Midbrain (tissue), 1 donor: ENCODE data around the gene PLEKHS1.
"Not testable (repeated sequence)": the region's sequence is repeated elsewhere in the genome, so short reads cannot be mapped to it uniquely, and the experiment has no call there.

Experiments
- DNase-seq: peaks from one replicate; lab custom pipeline; 2025; lab: John Stamatoyannopoulos, UW

Gene PLEKHS1

GRCh38 chr10:113740850-113741249 lies 10.6 kb upstream of the PLEKHS1 start:
- DNase-seq = no peak

- DNase-seq = no peak
These were observed 9.0 kb upstream of the PLEKHS1 start for GRCh38 chr10:113742466-113742865.

GRCh38 chr10:113743594-113743993 lies 7.9 kb upstream of the PLEKHS1 start:
- DNase-seq = no peak

- DNase-seq = no peak
These were observed 6.1 kb upstream of the PLEKHS1 start for GRCh38 chr10:113745374-113745773.

- no peak for DNase-seq
These were observed 5.1 kb upstream of the PLEKHS1 start for GRCh38 chr10:113746217-113746957.

GRCh38 chr10:113752553-113752952 lies 1.1 kb downstream of the PLEKHS1 start:
- DNase-seq = no peak

- DNase-seq = no peak
These were observed 1.7 kb downstream of the PLEKHS1 start for GRCh38 chr10:113753020-113753692.

- DNase-seq = no peak
These were observed 2.6 kb downstream of the PLEKHS1 start for GRCh38 chr10:113754125-113754524.

- DNase-seq = no peak
These were observed 3.3 kb downstream of the PLEKHS1 start for GRCh38 chr10:113754768-113755167.

- DNase-seq = no peak
These were observed 5.6 kb downstream of the PLEKHS1 start for GRCh38 chr10:113756940-113757543.

GRCh38 chr10:113762083-113762482 lies 10.6 kb downstream of the PLEKHS1 start:
- no peak for DNase-seq

- no peak for DNase-seq
These were observed 13.1 kb downstream of the PLEKHS1 start for GRCh38 chr10:113764582-113764981.

GRCh38 chr10:113765910-113766309 lies 14.4 kb downstream of the PLEKHS1 start:
- no peak for DNase-seq

GRCh38 chr10:113767222-113767621 lies 15.7 kb downstream of the PLEKHS1 start:
- no peak for DNase-seq

GRCh38 chr10:113770346-113770745 lies 18.9 kb downstream of the PLEKHS1 start:
- no peak for DNase-seq

- not testable (repeated sequence) for DNase-seq
These were observed 19.6 kb downstream of the PLEKHS1 start for GRCh38 chr10:113771131-113771530.

- no peak for DNase-seq
These were observed 24.3 kb downstream of the PLEKHS1 start for GRCh38 chr10:113775686-113776294.

GRCh38 chr10:113776553-113776952 lies 25.1 kb downstream of the PLEKHS1 start:
- DNase-seq = no peak

- peak; percentile 67 for DNase-seq
These were observed 29.3 kb downstream of the PLEKHS1 start for GRCh38 chr10:113780681-113781250.

- DNase-seq = no peak
These were observed 30.9 kb downstream of the PLEKHS1 start for GRCh38 chr10:113782367-113782766.

GRCh38 chr10:113782986-113783704 lies 31.7 kb downstream of the PLEKHS1 start:
- no peak for DNase-seq
